ENCODE results near the gene HEPACAM.

HEPACAM gene

DNA sequence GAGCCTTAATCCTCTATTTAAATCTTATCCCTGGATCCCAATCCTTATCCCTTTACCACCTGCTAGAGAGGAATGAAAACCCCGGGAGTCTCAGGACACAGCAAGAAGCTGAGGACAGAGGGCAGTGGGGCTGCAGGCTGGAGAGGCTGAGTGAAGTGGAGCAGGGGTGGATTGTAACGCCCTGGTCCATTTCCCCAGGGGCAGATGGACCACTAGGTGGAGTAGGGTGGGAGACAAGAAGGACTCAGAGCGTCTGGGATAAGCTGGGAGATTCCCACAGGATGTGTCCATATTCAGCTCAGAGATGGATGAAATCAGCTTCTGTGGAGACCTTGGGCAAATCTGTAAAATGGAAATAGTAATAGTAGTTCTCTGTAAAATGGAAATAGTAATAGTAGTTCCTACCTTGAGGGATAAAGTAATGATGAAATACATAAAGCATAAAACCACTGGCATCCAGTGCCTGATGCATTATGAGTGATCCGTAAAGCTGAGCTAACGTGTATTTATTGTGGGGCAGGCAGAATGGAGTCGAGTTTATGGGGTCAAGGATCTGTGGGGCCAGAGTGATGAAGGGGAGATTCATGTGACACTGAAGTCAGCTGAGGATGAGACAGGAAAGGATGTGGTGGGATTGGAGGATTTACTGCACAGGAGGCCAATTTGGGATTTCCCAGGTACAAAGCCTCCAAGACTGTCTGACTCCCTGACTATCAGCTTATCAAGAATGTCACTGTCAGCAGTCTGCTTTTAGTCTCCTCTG lies 36.3 kb downstream of the HEPACAM start:
- no peak for DNase-seq (ENCODE audit: low read depth)

DNA sequence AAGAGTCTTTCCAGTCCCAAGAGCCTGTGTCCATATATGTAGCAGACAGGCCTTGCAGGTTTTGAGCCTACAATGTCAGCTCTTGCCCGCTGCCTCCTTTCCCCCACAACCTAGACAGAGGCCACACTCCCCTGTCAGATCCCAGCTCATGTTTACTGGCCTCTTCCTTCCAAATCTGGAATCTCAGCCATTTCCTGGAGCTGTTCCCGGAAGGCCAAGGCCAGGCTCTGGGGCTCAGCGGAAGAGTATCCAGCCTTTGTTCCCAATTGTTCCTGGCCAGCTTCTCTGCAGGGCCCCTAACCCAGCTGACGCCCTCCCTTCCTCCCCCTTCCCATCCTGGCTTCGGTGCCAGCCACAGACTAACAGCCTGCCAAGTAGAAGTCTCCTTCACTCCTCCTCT lies 37.1 kb downstream of the HEPACAM start:
- no peak for DNase-seq (ENCODE audit: low read depth)

- DNase-seq (ENCODE audit: low read depth), result no peak
These were observed 37.6 kb downstream of the HEPACAM start for GRCh38 chr11:124898263-124898680.

GRCh38 chr11:124897674-124898262 lies 38.1 kb downstream of the HEPACAM start, which contains the start of gene ROBO4:
Gene ROBO4 (minus strand): TSS chr11:124897865. CDS start chr11:124897795, 70 bp downstream.
- DNase-seq (ENCODE audit: low read depth), result no peak

- no peak for DNase-seq (ENCODE audit: low read depth)
These were observed 38.9 kb downstream of the HEPACAM start for GRCh38 chr11:124896821-124897391.

DNA sequence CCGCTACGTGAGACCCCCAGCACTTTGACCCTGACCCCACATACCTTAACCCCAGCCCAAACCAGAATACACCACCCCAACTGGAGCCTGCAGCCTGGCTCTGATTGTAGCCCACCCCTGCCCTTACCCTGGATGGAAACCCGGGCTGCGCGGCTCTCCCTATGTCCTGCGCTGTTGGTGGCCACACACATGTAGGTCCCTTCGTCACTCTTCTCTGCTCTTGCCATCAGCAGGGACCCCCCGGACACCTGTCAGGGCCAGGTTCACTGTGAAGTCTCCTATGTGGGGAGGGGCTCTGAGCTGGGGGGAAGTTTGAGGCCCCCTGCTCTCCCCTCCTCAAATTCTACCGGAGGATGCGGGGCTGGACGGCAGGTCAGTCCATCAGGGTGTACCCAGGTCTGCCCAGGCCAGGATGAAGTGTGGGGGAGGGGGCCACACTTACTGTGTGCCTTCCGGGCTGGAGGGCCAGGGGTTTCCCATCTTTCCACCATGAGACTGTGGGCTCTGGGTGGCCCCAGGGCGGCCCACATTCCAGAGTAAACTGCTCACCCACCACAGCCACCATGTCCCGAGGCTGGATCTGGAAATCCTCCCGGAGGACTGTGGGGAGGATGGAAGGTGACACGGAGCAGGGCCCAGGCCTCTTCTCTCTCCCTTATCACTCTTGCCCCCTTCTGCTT lies 39.6 kb downstream of the HEPACAM start:
- no peak for DNase-seq (ENCODE audit: low read depth)

DNA sequence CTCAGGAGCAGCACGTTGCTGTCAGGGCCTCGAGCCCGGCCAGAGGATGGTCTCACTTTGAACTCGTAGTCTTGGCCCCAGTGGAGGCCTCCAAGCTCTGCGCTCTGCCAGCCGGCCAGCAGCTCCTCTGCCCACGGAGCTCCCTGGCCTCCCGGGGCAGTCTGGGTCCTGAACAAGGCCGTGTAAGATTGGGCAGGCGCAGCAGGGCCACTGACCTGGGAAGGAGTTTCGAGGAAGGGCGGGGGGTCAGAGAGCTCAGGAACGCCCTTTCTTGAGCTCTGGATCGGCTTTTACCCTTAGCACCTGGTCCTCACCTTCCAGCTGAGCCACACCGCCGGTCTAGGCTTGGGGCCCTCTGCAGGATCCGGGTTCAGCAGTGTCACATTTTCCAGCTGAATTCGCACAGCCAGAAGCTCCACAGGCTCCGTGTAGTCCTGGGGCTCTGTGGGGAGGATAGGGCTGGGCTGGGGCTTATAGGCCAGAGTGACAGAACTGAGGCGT lies 40.3 kb downstream of the HEPACAM start:
- DNase-seq (ENCODE audit: low read depth), result no peak

DNA sequence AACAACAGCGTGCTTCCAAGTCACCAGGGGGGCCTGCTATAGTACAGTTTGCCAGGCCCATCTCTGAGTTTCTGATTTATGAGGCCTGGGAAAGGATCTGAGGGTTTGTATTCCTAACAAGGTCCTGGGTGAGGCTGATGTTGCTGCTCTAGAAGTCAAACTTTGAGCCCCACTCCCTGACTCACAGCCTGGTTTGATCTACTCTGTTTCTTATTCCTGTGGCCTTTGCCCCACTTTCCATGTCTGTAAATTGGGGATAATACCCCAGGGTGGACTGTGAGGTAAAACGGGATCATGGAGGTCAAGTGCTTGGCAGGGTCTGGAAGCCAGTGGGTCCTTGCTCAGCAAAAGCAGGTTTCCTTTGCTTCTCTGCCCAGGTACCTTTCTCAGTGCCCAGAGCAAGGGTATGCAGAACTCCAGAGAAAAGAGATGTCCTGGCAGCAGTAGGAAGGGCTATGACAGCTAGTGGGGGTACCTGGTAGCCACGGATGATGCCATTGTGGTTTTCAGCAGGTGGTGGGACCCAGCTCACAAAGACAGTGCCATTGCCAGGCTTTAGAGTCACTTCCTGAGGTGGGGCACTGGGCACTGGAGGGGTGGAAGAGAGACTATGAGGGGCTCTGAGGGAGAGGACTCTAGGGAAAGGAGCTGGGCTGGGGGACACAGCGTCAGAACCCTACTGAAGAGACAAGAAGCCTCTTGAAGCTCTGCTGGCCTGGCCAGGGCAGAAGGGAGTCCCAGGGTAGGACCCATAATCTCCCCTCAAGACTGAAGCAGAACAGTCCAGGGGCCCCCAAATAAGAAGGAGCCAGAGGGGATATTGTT lies 41.0 kb downstream of the HEPACAM start:
- DNase-seq (ENCODE audit: low read depth), result no peak

DNA sequence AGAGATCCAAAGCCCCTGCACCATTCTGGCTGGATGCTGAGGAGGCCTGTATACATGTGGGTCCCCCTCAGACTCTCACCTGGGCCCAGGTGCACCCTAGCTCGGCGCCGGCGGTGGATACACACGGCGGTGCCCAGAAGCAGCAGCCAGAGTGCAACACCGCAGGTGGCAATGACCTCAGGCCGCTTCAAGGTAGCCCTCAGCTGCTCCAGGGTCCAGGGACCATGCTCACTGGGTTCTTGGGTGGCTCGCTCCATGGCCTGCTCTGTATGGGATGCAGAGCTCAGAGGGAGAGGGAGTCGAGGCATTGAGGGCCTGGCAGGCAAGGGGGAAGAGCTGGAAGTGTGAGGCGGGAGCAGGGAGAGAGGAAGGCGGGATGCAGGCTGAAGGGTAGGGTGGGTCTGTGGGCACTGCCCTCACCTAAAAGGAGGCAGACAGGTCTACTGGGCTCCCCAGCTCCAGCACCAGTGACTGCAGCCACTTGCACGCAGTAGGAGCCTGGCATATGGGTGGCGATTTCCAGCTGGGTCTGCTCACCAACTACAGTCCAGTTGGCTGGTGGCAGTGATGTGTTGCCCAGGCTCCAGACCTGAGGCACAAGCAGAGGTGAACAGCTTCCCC lies 42.0 kb downstream of the HEPACAM start:
- DNase-seq (ENCODE audit: low read depth), result no peak

GRCh38 chr11:124892750-124893454 lies 42.9 kb downstream of the HEPACAM start:
- no peak for DNase-seq (ENCODE audit: low read depth)

DNA sequence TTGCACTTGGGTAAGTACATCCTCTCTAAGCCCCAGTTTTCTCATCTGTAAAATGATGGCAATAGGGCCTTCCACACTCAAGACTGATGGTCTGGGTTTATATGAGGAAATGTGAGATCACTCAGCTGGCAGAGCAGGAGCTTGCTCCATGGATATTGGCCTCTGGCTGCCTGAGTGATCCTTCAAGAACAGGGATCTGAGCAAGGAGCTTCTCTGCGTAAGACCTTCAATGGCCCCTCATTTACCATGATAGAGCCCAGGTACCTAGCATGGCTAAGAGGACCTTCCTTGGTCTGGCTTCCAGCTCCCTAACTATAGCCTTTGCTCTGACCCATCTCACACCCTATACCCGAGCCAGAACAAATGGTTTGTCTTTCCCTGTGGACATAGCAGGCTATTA lies 43.7 kb downstream of the HEPACAM start:
- DNase-seq (ENCODE audit: low read depth), result no peak

DNA sequence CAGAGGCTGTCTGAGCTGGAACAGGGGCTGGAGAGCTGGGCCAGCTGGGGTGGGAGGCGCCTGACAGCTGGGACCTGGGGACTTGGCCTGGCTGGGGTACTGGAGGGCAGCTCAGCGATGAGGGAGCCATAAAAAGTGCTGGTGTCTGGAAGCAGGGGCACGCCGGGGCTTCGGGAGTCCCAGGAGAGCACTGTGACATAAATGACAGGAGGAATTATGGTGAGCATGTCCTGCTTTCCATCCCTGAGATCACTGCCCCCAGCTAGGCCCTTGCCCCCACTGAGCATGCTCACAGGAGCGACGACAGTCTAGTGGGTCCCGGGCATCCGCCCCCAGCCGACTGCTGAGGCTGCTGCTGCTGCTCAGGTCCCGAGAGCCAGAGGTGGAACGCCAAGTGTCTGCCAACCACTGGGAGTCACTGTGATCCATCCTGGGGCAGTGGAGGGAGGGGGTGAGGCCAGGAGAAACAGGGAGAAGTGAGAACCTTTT lies 44.4 kb downstream of the HEPACAM start:
- DNase-seq (ENCODE audit: low read depth), result no peak

GRCh38 chr11:124890683-124891372 lies 45.0 kb downstream of the HEPACAM start:
- no peak for DNase-seq (ENCODE audit: low read depth)

DNA sequence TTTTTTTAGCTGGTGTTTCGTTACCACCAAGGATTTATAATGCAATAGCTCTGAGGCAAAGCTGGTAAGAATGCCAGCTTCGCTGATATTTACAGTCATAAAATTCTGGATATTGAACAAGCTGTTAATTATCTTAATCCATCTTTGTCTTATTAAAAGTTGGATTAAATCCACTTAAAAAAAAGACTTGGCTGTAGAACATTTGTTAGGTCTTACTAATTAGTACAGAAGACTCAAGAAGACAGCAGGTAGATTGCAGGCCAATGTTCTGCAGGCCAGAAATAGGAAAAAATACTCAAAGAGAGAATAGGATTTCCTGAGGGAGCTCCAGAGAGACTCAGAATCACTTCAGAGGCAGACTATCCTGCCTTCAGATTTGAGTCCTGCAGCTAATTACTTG lies 45.7 kb downstream of the HEPACAM start:
- DNase-seq (ENCODE audit: low read depth), result no peak

DNA sequence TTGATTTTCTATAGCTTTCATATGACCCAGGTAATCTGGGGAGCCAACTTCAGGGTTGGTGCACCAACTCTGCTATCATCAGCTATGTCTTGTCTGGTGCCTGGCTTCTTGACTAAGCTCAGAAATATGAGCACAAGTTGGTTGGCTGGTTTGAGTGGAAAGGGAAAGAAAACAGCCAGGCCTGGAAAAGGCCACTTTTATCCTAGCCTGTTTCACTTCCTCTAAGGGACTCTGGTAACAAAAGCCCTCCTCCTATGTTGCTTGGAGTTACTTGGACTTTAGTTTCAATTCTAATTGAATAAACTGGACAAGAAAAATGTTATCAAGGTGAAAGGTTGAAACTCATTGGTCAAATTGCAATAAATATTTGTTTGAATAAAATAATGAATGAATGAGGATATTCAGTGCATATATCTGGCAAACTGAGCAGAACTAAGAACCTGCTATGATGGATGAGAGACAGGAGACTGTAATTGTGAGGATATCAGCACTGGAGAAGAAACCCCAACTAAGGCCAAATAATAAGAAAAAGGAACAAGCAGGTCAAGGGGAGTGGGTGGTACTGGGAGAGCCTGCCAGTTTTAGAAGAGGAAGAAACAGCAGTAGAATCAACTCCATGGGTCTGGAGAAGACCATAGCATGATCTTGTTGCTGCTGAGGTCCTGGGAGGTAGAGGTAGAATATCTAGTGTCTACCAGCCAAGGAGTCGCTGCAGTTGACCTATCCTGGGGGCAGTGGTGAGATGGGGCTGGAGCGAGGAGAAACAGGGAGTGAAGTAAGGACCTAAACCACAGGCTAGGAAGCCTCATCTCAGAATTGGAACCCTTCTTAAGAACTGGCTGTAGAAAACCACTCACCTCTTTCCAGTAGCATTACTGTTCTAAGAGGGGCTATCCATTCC lies 46.4 kb downstream of the HEPACAM start:
- DNase-seq (ENCODE audit: low read depth), result no peak

DNA sequence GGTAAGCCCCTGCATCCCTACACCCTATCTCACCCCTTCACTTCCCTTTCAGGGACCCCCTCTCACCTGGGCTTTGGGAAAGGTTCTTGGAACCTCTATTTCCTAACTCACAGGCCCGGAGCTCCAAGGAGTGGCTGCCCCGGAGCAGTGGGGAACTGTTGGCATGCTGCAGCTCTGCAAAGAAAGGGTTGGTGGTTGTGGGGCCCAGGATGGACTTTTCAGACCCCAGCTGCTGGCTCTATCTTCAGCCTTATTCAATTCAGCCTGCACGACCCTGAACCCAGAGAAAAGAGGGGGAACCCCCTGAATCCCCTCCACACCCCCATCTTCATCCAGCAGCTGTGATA lies 48.2 kb downstream of the HEPACAM start:
- no peak for DNase-seq (ENCODE audit: low read depth)

GRCh38 chr11:124886978-124887666 lies 48.7 kb downstream of the HEPACAM start:
- DNase-seq (ENCODE audit: low read depth), result no peak

- no peak for DNase-seq (ENCODE audit: low read depth)
These were observed 49.4 kb downstream of the HEPACAM start for GRCh38 chr11:124886476-124886875.

Data from activated T-cell treated with anti-CD3 and anti-CD28 coated beads for 48 hours (primary cell).